Smooth muscle cell (in vitro differentiated cells): ENCODE results near the gene PTGDS. TPM values are rescaled to one million over a fixed set of nuclear protein-coding genes. Genes with fewer than 3 reads are reported as not detected.
A peak's percentile ranks its signal among the peaks of the same experiment; 100 is the strongest.

ENCODE experiments used
- DNase-seq: peaks from one replicate; lab custom pipeline; 2025; ENCODE audit not compliant: unreplicated experiment; lab: John Stamatoyannopoulos, UW
- H2AFZ ChIP-seq: fragments of 200-600 bp; sonication (generic); 2 replicates; pipeline ENCODE4 v1.6.0; 2016; ENCODE audit warnings: antibody characterized with exemption, low read depth, mild to moderate bottlenecking
- H3F3A ChIP-seq: fragments of 200-600 bp; sonication (generic); 2 replicates; pipeline ENCODE4 v1.6.0; 2017; ENCODE audit warnings: antibody characterized with exemption, low read depth
- H3K27ac ChIP-seq: fragments of 200-600 bp; sonication (generic); 2 replicates; pipeline ENCODE4 v1.5.1; 2016; ENCODE audit warnings: low read depth, mild to moderate bottlenecking
- H3K27me3 ChIP-seq: fragments of 200-600 bp; sonication (generic); 2 replicates; pipeline ENCODE4 v1.6.1; 2016; ENCODE audit warnings: low read depth, mild to moderate bottlenecking
- H3K36me3 ChIP-seq: fragments of 200-600 bp; sonication (generic); 2 replicates; pipeline ENCODE4 v1.5.1; 2016; ENCODE audit warnings: low read depth
- H3K4me1 ChIP-seq: fragments of 200-600 bp; sonication (generic); 2 replicates; pipeline ENCODE4 v1.5.1; 2016; ENCODE audit warnings: low read depth
- H3K4me2 ChIP-seq: fragments of 200-600 bp; sonication (generic); 2 replicates; pipeline ENCODE4 v1.6.0; 2016; ENCODE audit warnings: mild to moderate bottlenecking
- H3K4me3 ChIP-seq: fragments of 200-600 bp; sonication (generic); 2 replicates; pipeline ENCODE4 v1.5.1; 2016; ENCODE audit warnings: mild to moderate bottlenecking
- H3K79me2 ChIP-seq: fragments of 200-600 bp; sonication (generic); 2 replicates; pipeline ENCODE4 v1.6.0; 2016; ENCODE audit warnings: low read depth, mild to moderate bottlenecking
- H3K9ac ChIP-seq: fragments of 200-600 bp; sonication (generic); 2 replicates; pipeline ENCODE4 v1.6.0; 2016; ENCODE audit warnings: low read depth
- H3K9me3 ChIP-seq: fragments of 200-600 bp; sonication (generic); replicated peaks from 2 replicates; pipeline ENCODE4 v1.5.1; 2016; ENCODE audit warnings: low read depth
- H4K20me1 ChIP-seq: fragments of 200-600 bp; sonication (generic); 2 replicates; pipeline ENCODE4 v1.6.0; 2016; ENCODE audit warnings: low read depth
- WGBS: methylation state at CpG from one replicate; pipeline ENCODE4 v1.1.7; 2016; ENCODE audit warnings: low lambda C conversion rate; 5-methylcytosine and 5-hydroxymethylcytosine counted together
- polyA plus RNA-seq: library from polyadenylated mRNA; unstranded; fragments of >200 nt; fragmentation: Nextera tagmentation; extraction: Ambion mirVana; gene quantifications from 2 replicates; pipeline ENCODE4 v1.2.1, GENCODE V29; 2016
- total RNA-seq: library from RNA; depleted of rRNA; stranded (reverse); fragments of >200 nt; gene quantifications from 2 replicates; pipeline ENCODE4 v1.2.3, GENCODE V29; 2014
- TF ChIP-seq, protein P1 (sequence below): fragments of 200-600 bp; sonication (generic); IDR thresholded peaks from 2 replicates; pipeline ENCODE4 v1.5.1; 2017; ENCODE audit warnings: borderline replicate concordance, mild to moderate bottlenecking, antibody characterized with exemption; ENCODE audit not compliant: insufficient read depth, poor library complexity, severe bottlenecking

Gene PTGDS
- total and polyA plus RNA-seq, 2 experiments from 2014 or later: 119 to 611 TPM

DNA sequence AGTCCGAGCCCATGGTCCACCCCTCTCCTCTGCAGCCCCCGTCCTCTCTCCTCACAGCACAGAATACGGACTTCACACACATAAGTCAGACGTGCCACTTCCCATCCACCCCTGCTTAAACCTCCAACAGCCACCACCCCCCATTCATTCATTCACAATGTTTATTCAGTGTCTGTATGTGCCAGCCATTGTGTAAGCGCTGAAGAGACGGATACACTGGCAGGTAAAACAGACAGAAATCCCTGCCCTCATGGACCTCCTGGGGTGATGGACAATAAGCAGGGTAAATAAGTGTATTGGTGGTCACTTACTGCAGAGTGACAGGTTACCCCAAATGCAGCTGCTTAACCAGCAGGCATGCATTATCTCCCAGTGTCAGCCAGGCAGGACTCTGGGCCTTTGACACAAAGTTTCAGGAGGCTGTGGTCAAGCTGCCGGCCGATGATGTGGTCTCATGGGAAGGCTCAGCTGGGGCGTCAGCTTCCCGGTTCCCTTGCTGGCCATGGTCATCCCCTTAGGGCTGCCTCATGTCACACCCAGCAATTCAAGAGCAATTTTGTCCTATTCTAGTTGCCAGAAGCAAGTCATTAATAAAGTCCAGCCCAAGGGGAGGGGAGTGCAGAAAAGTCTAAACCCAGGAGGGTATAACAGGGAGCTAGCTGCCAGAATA lies 13.1 kb downstream of the PTGDS start:
- Histone ChIP-seq H3K27ac (no peak overlapping the region), H3K9me3 (no peaks in the 10 kb centered on the region), H3K27me3 (peaks cover 12% of the 10 kb centered on the region), H3K4me1 (peaks cover 6% of the 10 kb centered on the region), H3K79me2 (no peaks in the 10 kb centered on the region), H3K36me3 (no peaks in the 10 kb centered on the region), H4K20me1 (no peaks in the 10 kb centered on the region), H3K4me2 (no peak overlapping the region), H2AFZ (no peak overlapping the region), H3F3A (peaks cover 3% of the 10 kb centered on the region), H3K9ac (no peak overlapping the region), H3K4me3 (no peak overlapping the region)
- 92% methylated on average over 10 of the region's 10 CpGs for WGBS
- TF ChIP-seq, protein P1, sequence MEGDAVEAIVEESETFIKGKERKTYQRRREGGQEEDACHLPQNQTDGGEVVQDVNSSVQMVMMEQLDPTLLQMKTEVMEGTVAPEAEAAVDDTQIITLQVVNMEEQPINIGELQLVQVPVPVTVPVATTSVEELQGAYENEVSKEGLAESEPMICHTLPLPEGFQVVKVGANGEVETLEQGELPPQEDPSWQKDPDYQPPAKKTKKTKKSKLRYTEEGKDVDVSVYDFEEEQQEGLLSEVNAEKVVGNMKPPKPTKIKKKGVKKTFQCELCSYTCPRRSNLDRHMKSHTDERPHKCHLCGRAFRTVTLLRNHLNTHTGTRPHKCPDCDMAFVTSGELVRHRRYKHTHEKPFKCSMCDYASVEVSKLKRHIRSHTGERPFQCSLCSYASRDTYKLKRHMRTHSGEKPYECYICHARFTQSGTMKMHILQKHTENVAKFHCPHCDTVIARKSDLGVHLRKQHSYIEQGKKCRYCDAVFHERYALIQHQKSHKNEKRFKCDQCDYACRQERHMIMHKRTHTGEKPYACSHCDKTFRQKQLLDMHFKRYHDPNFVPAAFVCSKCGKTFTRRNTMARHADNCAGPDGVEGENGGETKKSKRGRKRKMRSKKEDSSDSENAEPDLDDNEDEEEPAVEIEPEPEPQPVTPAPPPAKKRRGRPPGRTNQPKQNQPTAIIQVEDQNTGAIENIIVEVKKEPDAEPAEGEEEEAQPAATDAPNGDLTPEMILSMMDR: no peak
- no peak for DNase-seq

- Histone ChIP-seq H3K79me2 (no peaks in the 10 kb centered on the region), H2AFZ (peak within 1 kb of the TSS; percentile 84), H3F3A (peaks cover 3% of the 10 kb centered on the region), H4K20me1 (no peaks in the 10 kb centered on the region), H3K4me3 (peak within 1 kb of the TSS; percentile 93), H3K4me2 (peak within 1 kb of the TSS; percentile 97), H3K4me1 (peaks cover 16% of the 10 kb centered on the region), H3K9me3 (no peaks in the 10 kb centered on the region), H3K27ac (peak within 1 kb of the TSS; percentile 31), H3K9ac (peak within 1 kb of the TSS; percentile 57), H3K36me3 (no peaks in the 10 kb centered on the region), H3K27me3 (no peaks in the 10 kb centered on the region)
- TF ChIP-seq, protein P1: no peak
- peak; percentile 78 for DNase-seq
- 2% methylated on average over 45 of the region's 92 CpGs for WGBS
Observed at GRCh38 chr9:136991993-136992818, 14.9 kb downstream of the PTGDS start, which contains the start of gene PAXX. TSS of gene PAXX (plus strand) at chr9:136992422. CDS start at chr9:136992444, 22 bp downstream.

DNA sequence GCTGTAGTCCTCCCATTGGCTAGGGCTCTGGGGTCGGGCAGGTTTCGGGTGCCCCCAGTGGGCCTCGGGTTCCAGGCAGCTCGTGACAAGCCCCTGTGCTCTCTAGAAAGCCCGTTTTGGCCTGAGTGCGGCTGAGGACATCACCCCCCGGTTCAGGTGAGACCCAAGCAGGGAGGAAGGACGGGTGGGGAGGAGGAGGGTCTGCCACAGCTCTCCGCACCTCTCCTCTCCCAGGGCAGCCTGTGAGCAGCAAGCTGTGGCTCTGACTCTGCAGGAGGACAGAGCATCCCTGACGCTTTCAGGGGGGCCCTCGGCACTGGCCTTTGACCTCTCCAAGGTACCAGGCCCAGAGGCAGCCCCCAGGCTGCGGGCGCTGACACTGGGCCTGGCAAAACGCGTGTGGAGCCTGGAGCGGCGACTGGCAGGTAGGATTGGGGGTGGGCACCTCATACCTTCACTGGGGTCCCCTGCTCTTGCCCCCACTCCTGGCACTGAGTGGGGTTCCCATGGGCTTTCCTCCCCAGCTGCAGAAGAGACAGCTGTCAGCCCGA lies 15.6 kb downstream of the PTGDS start:
- Histone ChIP-seq H3K4me1 (peaks cover 18% of the 10 kb centered on the region), H3K27ac (no peak overlapping the region), H4K20me1 (no peaks in the 10 kb centered on the region), H3K79me2 (no peaks in the 10 kb centered on the region), H3K9ac (peak overlapping the region; percentile 57), H3K27me3 (no peaks in the 10 kb centered on the region), H3F3A (peaks cover 3% of the 10 kb centered on the region), H3K4me2 (peak overlapping the region; percentile 97), H3K36me3 (no peaks in the 10 kb centered on the region), H2AFZ (peak overlapping the region; percentile 84), H3K4me3 (peak overlapping the region; percentile 93), H3K9me3 (no peaks in the 10 kb centered on the region)
- TF ChIP-seq, protein P1: no peak
- no peak for DNase-seq
- 45% methylated on average over 18 of the region's 18 CpGs for WGBS
